ENCODE measurements around the gene CMIP.

CMIP gene

GRCh38 chr16:81709016-81709900 lies 264.6 kb downstream of the CMIP start:
- FAIRE-seq = no peak

DNA sequence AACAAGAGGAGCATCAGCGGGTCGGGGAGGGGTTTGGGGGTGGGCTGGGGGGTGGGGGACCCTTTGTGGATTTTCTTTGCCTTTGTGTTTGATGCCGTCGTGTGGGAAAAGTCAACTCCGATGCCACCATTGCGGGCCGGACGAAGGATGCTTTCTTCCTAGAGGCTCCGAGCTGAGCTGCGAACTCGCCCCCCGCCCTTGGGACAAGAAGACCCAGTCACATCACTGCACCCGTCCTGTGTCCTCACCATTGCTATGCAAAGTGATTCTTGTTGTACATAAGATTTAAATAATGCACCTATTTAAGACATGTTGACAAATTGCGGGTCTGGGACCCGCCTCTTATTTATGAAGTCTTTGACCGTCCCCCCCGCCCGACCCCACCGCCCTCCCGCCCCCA lies 265.4 kb downstream of the CMIP start:
- FAIRE-seq = no peak

GRCh38 chr16:81710596-81710995 lies 266.0 kb downstream of the CMIP start:
- FAIRE-seq = no peak

GRCh38 chr16:81711657-81712319 lies 267.2 kb downstream of the CMIP start:
- FAIRE-seq = no peak

DNA sequence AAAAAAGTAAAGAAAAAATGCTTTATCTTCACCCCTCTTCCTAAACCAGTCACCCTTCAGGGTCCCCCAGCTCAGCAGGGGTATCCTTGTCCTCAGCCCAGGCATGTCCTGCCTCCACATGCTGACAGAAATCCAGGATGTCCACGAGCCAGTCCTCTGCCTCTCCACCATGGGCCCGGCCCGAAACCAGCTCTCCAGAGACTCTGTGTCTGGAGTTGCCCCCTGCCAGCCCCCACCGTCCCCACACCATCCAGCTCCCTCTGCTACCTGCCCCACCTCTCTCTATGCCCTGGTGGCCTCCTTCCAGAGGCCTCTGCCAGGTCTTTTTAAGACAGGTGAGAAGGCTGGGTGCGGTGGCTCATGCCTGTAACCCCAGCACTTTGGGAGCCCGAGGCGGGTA lies 268.1 kb downstream of the CMIP start:
- FAIRE-seq = no peak

DNA sequence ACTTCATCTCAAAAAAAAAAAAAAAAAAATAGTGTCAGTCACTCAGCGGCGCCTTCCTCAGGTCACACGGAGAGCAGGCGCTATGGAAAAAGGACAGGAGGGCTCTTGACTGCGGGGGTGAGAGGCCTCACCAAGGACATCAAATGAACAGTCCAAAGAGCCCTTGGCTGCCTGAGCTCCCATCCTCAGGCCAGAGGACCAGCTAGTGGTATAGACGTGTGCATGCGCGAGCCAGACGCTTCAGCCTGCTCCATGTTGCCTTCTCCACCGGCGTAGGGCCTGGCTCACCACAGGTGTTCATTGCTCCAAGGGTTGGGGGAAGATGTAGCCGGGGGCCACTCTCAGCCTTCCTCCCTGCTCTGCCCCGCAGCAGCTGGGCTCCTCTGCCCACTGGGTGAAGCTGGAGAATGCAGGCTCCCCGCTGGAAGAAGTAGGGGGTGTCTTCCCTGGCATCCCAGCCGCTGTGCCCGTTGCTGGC lies 268.7 kb downstream of the CMIP start:
- no peak for FAIRE-seq

- no peak for FAIRE-seq
Observed at GRCh38 chr16:81713796-81714195, 269.2 kb downstream of the CMIP start.

DNA sequence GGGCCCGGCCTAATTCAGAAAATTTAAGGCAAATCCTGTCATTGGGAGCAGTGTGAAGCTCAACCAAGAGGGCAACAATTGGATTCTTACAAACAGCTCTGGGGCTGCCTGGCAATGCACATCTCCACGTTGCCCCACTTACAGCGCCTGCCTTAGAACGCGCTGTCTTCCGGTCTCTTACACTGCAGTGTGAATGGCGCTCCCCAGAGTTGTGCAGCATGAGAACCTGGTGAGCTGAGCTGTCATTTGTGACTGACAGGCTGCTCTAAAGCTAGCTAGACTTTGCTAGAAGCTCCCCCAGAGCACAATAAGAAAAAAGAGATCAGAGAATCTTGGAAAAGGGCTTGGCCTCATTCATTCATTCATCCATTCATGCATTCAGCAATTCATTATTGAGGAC lies 270.0 kb downstream of the CMIP start:
- FAIRE-seq = no peak

GRCh38 chr16:81715358-81716196 lies 271.0 kb downstream of the CMIP start:
- no peak for FAIRE-seq

- no peak for FAIRE-seq
Observed at GRCh38 chr16:81716478-81717225, 272.0 kb downstream of the CMIP start.

GRCh38 chr16:81717662-81718189 lies 273.1 kb downstream of the CMIP start:
- FAIRE-seq = no peak

- no peak for FAIRE-seq
Observed at GRCh38 chr16:81718637-81719036, 274.0 kb downstream of the CMIP start.

GRCh38 chr16:81719993-81720392 lies 275.4 kb downstream of the CMIP start:
- FAIRE-seq = no peak

DNA sequence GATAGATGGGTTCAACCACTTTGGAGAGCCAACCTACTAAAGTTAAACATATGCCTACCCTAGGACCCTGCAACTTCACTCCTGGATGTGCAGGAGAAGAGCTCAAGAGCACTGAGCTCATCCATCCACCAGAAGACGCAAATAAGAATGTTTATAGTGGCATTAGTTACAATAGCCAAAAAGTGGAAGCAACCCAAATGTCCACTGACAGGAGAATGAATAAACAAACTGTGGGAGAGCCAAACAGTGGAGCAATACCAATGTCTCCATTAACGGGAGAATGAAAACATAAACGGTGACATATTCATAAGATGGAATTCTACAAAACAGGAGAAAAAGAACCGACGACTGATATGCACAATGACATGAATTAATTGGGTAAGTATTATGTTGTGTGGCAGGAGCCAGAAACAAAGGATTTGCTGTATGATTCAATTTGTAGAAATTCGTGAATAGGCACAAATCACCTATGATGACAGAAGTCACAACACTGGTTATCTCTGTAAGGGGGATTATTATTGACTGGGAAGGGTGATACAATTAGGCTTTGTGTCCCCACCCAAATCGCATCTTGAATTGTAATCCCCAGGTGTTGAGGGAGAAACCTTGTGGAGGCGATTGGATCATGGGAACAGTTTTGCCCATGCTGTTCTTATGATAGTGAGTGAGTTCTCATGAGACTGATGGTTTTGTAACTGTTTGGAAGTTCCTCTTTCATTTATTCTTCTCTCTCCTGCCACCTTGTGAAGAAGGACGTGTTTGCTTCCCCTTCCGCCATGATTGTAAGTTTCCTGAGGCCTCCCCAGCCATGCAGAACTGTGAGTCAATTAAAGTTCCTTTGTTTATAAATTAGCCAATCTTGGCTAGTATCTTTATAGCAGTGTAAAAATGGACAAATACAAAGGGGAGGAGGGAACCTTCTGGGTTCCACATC lies 276.6 kb downstream of the CMIP start:
- FAIRE-seq = no peak

- peak; percentile 71 for FAIRE-seq
Observed at GRCh38 chr16:81723098-81723723, 278.6 kb downstream of the CMIP start.

DNA sequence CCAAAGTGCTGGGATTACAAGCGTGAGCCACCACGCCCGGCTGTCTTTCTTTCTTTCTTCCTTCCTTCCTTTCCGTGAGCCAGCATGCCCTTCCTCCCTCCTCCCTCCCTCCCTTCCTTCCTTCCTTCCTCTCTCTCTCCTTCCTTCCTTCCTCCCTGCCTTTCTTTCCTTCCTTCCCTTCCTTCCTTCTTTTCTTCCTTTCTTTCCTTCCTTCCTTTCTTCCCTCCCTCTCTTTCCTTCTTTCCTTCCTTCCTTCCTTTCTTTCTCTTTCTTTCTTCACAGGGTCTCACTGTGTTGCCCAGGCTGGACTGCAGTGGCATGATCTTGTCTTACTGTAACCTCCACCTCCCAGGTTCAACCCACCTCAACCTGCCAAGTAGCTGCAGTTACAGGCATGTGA lies 283.8 kb downstream of the CMIP start:
- no peak for FAIRE-seq

DNA sequence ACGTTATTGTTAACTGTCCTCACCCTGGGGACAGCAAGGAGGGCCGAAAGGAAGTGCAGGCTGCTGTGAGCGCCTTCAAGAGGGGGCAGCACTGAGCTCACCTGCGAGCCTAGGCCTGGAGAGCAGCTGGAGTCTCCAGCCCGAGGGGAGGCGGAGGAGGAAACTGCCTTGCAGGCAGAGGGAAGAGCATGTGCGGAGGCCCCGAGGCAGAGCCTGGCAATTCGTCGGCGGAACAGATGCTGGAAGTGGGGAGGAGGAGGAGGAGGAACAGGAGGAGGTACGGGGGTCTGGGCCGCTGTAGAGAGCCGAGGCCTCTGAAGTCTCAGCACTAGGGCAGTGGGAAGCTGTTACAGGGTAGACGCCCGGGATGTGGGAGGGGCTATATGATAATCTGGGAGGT lies 284.8 kb downstream of the CMIP start:
- FAIRE-seq = no peak

- FAIRE-seq = no peak
Observed at GRCh38 chr16:81730090-81731051, 285.8 kb downstream of the CMIP start.

DNA sequence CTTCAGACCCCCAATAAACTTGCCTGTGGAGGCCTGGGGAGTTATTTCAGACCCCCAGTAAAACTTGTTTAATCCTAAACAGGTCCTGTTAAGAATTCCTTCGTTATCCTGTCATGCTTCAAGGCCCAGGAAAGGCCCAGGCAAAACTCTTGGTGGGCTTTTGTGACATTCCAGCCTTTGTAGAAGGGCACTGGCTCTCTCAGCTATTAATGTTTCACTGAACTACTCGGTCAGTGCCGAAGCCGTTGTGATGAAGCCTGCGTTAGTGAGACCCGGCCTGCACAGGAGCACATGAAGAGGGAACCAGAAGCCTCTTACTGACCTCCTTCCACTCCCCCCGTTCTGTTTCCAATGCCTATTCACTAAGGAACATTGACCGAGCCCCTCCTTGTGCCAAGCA lies 287.0 kb downstream of the CMIP start:
- no peak for FAIRE-seq
